ENCODE measurements around the gene DOCK4.

- no peak for TF ChIP-seq POLR2A (IDR thresholded peaks at IDR 0.05)
- no peak for TF ChIP-seq CTCF (IDR thresholded peaks at IDR 0.05)
These were observed 409.5 kb downstream of the DOCK4 start for GRCh38 chr7:111796671-111797070.

Measured in esophagus squamous epithelium (tissue), 4 donors.